SK-N-SH (cell line): ENCODE results near the gene FAM89B.

ENCODE experiments used
- CTCF ChIP-seq: fragments of 200-600 bp; sonication (generic); IDR thresholded peaks from 2 replicates; pipeline ENCODE4 v1.6.1; 2017; ENCODE audit warnings: antibody characterized with exemption, mild to moderate bottlenecking, moderate library complexity
- EP300 ChIP-seq, 2 experiments: IDR thresholded peaks; 2 replicates each; pipeline versions ENCODE4 v1.4.0 to v1.6.1; 2012; ENCODE audit warnings: borderline replicate concordance in 1 of 2, low read depth in 1 of 2, low read length in 1 of 2
- FOSL2 ChIP-seq: IDR thresholded peaks from 2 replicates; pipeline ENCODE4 v1.4.0; 2012; ENCODE audit warnings: low read depth, mild to moderate bottlenecking, moderate library complexity, borderline replicate concordance
- JUND ChIP-seq: IDR thresholded peaks from 2 replicates; pipeline ENCODE4 v1.4.0; 2012
- POLR2AphosphoS5 ChIP-seq: IDR thresholded peaks from 2 replicates; pipeline ENCODE4 v1.6.1; 2012; ENCODE audit warnings: low read depth, low read length
- SMC3 ChIP-seq: IDR thresholded peaks from 2 replicates; pipeline ENCODE4 v1.6.1; 2012; ENCODE audit warnings: low read depth, low read length, improper control_type of control experiment
- YY1 ChIP-seq: IDR thresholded peaks from 2 replicates; pipeline ENCODE4 v1.4.0; 2012; ENCODE audit warnings: low read depth, mild to moderate bottlenecking
- TF ChIP-seq, protein P1 (sequence below): IDR thresholded peaks from 2 replicates; pipeline ENCODE4 v1.6.1; 2012; ENCODE audit warnings: mild to moderate bottlenecking, low read depth, low read length, moderate library complexity

DNA sequence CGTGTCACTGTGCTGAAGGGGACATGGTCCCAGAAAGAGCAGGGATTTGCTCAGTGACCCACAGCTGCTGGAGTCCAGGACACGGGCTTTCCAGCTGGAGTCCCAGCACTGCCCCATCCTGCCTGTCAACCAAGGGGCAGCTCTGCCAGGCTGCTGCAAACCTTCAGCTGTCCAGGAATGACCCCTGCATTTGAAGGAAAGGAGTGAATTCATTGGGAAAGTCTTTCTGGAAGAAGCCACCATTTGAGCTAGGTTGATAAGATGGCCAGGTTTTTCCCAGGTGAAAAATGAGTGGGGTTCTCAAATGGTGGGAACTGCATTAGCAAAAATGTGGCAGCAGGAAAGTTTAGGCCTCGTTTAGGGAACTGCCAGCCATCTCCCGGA, 13.9 kb downstream of the FAM89B start:
- TF ChIP-seq JUND = no peak
- TF ChIP-seq POLR2AphosphoS5 = no peak
- TF ChIP-seq EP300 (IDR thresholded peaks at IDR 0.05; ENCODE audit: borderline replicate concordance in 1 of 2, low read depth in 1 of 2, low read length in 1 of 2) = no peak
- TF ChIP-seq, protein P1, sequence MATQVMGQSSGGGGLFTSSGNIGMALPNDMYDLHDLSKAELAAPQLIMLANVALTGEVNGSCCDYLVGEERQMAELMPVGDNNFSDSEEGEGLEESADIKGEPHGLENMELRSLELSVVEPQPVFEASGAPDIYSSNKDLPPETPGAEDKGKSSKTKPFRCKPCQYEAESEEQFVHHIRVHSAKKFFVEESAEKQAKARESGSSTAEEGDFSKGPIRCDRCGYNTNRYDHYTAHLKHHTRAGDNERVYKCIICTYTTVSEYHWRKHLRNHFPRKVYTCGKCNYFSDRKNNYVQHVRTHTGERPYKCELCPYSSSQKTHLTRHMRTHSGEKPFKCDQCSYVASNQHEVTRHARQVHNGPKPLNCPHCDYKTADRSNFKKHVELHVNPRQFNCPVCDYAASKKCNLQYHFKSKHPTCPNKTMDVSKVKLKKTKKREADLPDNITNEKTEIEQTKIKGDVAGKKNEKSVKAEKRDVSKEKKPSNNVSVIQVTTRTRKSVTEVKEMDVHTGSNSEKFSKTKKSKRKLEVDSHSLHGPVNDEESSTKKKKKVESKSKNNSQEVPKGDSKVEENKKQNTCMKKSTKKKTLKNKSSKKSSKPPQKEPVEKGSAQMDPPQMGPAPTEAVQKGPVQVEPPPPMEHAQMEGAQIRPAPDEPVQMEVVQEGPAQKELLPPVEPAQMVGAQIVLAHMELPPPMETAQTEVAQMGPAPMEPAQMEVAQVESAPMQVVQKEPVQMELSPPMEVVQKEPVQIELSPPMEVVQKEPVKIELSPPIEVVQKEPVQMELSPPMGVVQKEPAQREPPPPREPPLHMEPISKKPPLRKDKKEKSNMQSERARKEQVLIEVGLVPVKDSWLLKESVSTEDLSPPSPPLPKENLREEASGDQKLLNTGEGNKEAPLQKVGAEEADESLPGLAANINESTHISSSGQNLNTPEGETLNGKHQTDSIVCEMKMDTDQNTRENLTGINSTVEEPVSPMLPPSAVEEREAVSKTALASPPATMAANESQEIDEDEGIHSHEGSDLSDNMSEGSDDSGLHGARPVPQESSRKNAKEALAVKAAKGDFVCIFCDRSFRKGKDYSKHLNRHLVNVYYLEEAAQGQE = no peak
- TF ChIP-seq CTCF = no peak
- TF ChIP-seq SMC3 = no peak
- TF ChIP-seq FOSL2 = no peak
- no peak for TF ChIP-seq YY1
